ENCODE results near the gene ZNF219. TPM values are rescaled to one million over a fixed set of nuclear protein-coding genes. Genes with fewer than 3 reads are reported as not detected.

ZNF219 gene
- total RNA-seq, 4 donors from 2014 or later: 44.2 to 70.0 (median 56.7) TPM

- H3K27me3 ChIP-seq: no peaks in the 10 kb centered on the region
- no peaks in the 10 kb centered on the region for H3K9me3 ChIP-seq
- H3K4me3 ChIP-seq: no peak overlapping the region
- no peak for DNase-seq (ENCODE audit: low spot score in 2 of 2)
- peaks cover 57% of the 10 kb centered on the region for H3K4me1 ChIP-seq
- 40% methylated on average over 6 of the region's 6 CpGs for WGBS
- TF ChIP-seq, protein P1, sequence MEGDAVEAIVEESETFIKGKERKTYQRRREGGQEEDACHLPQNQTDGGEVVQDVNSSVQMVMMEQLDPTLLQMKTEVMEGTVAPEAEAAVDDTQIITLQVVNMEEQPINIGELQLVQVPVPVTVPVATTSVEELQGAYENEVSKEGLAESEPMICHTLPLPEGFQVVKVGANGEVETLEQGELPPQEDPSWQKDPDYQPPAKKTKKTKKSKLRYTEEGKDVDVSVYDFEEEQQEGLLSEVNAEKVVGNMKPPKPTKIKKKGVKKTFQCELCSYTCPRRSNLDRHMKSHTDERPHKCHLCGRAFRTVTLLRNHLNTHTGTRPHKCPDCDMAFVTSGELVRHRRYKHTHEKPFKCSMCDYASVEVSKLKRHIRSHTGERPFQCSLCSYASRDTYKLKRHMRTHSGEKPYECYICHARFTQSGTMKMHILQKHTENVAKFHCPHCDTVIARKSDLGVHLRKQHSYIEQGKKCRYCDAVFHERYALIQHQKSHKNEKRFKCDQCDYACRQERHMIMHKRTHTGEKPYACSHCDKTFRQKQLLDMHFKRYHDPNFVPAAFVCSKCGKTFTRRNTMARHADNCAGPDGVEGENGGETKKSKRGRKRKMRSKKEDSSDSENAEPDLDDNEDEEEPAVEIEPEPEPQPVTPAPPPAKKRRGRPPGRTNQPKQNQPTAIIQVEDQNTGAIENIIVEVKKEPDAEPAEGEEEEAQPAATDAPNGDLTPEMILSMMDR (IDR thresholded peaks at IDR 0.05): no peak
- TF ChIP-seq EP300 (IDR thresholded peaks at IDR 0.05) (no peak), POLR2A (IDR thresholded peaks at IDR 0.05) (no peak), POLR2AphosphoS5 (IDR thresholded peaks at IDR 0.05) (no peak)
- no peak overlapping the region for H3K27ac ChIP-seq
- H3K36me3 ChIP-seq: peaks cover 22% of the 10 kb centered on the region
These were observed 2.8 kb downstream of the ZNF219 start for GRCh38 chr14:21095430-21096205.

GRCh38 chr14:21093769-21094681 is 4.4 kb downstream of the ZNF219 start:
- H3K4me3 ChIP-seq: no peak overlapping the region
- WGBS: 62% methylated on average over 7 of the region's 7 CpGs
- no peaks in the 10 kb centered on the region for H3K27me3 ChIP-seq
- H3K9me3 ChIP-seq: no peaks in the 10 kb centered on the region
- H3K27ac ChIP-seq: no peak overlapping the region
- H3K4me1 ChIP-seq: peaks cover 46% of the 10 kb centered on the region
- TF ChIP-seq POLR2A (IDR thresholded peaks at IDR 0.05): no peak
- no peak for TF ChIP-seq POLR2AphosphoS5 (IDR thresholded peaks at IDR 0.05)
- TF ChIP-seq, protein P1 (IDR thresholded peaks at IDR 0.05): no peak
- no peak for TF ChIP-seq EP300 (IDR thresholded peaks at IDR 0.05)
- peaks cover 35% of the 10 kb centered on the region for H3K36me3 ChIP-seq
- DNase-seq (ENCODE audit: low spot score in 2 of 2): no peak

GRCh38 chr14:21093018-21093417 is 5.4 kb downstream of the ZNF219 start:
- Histone ChIP-seq H3K4me3 (no peak overlapping the region), H3K27me3 (no peaks in the 10 kb centered on the region), H3K36me3 (peaks cover 42% of the 10 kb centered on the region), H3K4me1 (peaks cover 42% of the 10 kb centered on the region), H3K27ac (no peak overlapping the region), H3K9me3 (no peaks in the 10 kb centered on the region)
- 87% methylated on average over 36 of the region's 36 CpGs for WGBS
- no peak for TF ChIP-seq EP300 (IDR thresholded peaks at IDR 0.05)
- TF ChIP-seq, protein P1 (IDR thresholded peaks at IDR 0.05): no peak
- no peak for DNase-seq (ENCODE audit: low spot score in 2 of 2)

DNA sequence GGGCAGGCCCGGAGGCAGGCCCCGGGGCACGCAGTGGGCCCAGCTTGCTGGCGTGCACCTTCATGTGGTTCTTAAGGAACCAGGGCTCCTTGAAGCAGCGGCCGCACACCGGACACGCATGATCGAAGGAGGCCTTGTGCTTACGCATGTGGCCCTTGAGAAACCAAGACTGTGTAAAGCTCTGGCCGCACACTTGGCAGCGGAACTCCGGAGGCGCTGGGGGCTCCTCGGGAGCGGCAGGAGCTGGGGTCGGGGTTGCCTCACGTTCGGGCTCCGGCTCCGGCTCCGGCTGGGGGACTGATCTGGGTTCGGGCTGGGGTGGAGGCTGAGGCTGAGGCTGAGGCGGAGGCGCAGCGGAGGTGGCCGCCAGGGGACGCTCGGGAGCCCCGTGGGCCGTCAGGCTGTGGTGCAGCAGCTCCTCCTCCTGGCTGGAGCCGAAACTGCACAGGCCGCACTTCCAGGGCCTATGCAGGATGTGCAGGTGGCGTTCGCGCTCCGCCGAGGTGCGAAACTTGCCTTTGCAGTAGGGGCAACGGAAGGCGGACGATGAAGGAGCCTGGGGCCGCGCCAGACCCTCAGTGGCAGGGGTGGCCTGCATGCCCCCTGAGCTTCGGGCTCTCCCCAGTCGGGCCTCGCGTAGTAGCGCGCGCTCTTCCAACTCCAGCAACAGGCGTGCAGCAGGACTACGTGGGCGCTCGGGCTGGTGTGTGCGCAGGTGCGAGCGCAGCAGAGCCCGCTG is 6.0 kb downstream of the ZNF219 start:
- DNase-seq (ENCODE audit: low spot score in 2 of 2): peak; percentile 89 to 90
- WGBS: 77% methylated on average over 7 of the region's 59 CpGs
- TF ChIP-seq POLR2AphosphoS5 (IDR thresholded peaks at IDR 0.05) (peak in 2 of 3 donors; percentile 40 to 70), POLR2A (IDR thresholded peaks at IDR 0.05) (no peak), EP300 (IDR thresholded peaks at IDR 0.05) (no peak)
- TF ChIP-seq, protein P1 (IDR thresholded peaks at IDR 0.05): peak; percentile 100
- Histone ChIP-seq H3K4me1 (peaks cover 37% of the 10 kb centered on the region), H3K36me3 (peaks cover 42% of the 10 kb centered on the region), H3K27me3 (no peaks in the 10 kb centered on the region), H3K4me3 (no peak overlapping the region), H3K27ac (no peak overlapping the region), H3K9me3 (no peaks in the 10 kb centered on the region)
